A549 (cell line): ENCODE measurements around the gene STAG3. TPM values are rescaled to one million over a fixed set of nuclear protein-coding genes. Genes with fewer than 3 reads are reported as not detected.

Experiments used
- ATAC-seq, 2 experiments: fragments of 200-7000 bp in 1 of 2; fragments of >200 bp in 1 of 2; cut with Nextera tagmentation in 1 of 2; cut with Tn5 transposase in 1 of 2; 3 replicates each; pipeline versions ENCODE4 v1.8.0 to v1.9.1; 2018 to 2020; ENCODE audit warnings: mild to moderate bottlenecking in 1 of 2, moderate library complexity in 1 of 2
- CTCF ChIA-PET: fragments of 300-600 bp; sonication (Branson Sonifier 250); formaldehyde crosslinking; extraction: SDS; loops from one replicate; lab custom pipeline; 2021; ENCODE audit warnings: antibody characterized with exemption, inconsistent platforms; lab: Yijun Ruan, JAX
- POLR2A ChIA-PET: fragments of 350-600 bp; formaldehyde crosslinking; extraction: SDS; loops from one replicate; lab custom pipeline; 2021; ENCODE audit warnings: antibody characterized with exemption, inconsistent platforms; lab: Yijun Ruan, JAX
- DNase-seq, 2 experiments: peaks; one replicate each; pipeline versions ENCODE4 v3.0.0 to v3.0.0-alpha.2; 2011 to 2016; ENCODE audit warnings: low read depth in 1 of 2, low spot score in 1 of 2
- FAIRE-seq: peaks from 2 replicates; lab custom pipeline; 2011; peaks lifted over from hg19 to GRCh38; lab: Jason Lieb, UNC
- H3K27ac ChIP-seq, 2 experiments: fragments of >200 bp; sonication (Bioruptor Twin); formaldehyde crosslinking; 3 replicates each; pipeline ENCODE4 v1.5.1; 2016 to 2017
- H3K4me1 ChIP-seq: fragments of >200 bp; sonication (Bioruptor Twin); formaldehyde crosslinking; 3 replicates; pipeline ENCODE4 v1.6.1; 2016
- H3K4me2 ChIP-seq: fragments of >200 bp; sonication (Bioruptor Twin); formaldehyde crosslinking; 3 replicates; pipeline ENCODE4 v1.6.1; 2016
- H3K4me3 ChIP-seq: fragments of >200 bp; sonication (Bioruptor Twin); formaldehyde crosslinking; 3 replicates; pipeline ENCODE4 v1.5.1; 2016
- H3K9me3 ChIP-seq: fragments of >200 bp; sonication (Bioruptor Twin); formaldehyde crosslinking; 3 replicates; pipeline ENCODE4 v1.6.1; 2016
- CBX2 ChIP-seq: fragments of 200-600 bp; sonication (generic); IDR thresholded peaks from 2 replicates; pipeline ENCODE4 v1.6.1; 2016; ENCODE audit warnings: low read depth, mild to moderate bottlenecking, borderline replicate concordance
- CBX8 ChIP-seq: fragments of 200-600 bp; sonication (generic); IDR thresholded peaks from 2 replicates; pipeline ENCODE4 v1.6.1; 2016
- EHF ChIP-seq: fragments of 250-450 bp; sonication (Bioruptor Pico); IDR thresholded peaks from 2 replicates; pipeline ENCODE4 v1.5.0; 2020; ENCODE audit warnings: mild to moderate bottlenecking
- EP300 ChIP-seq, 2 experiments: fragments of >200 bp; sonication (Bioruptor Twin); formaldehyde crosslinking; IDR thresholded peaks; 2 replicates in 1 of 2; 3 replicates in 1 of 2; pipeline ENCODE4 v1.6.1; 2016 to 2017
- ESRRA ChIP-seq: fragments of 150-350 bp; IDR thresholded peaks from 2 replicates; pipeline ENCODE4 v1.6.1; 2014; ENCODE audit warnings: mild to moderate bottlenecking, low read length, borderline replicate concordance
- FOSB ChIP-seq: fragments of 250-450 bp; sonication (Bioruptor Pico); IDR thresholded peaks from 2 replicates; pipeline ENCODE4 v1.5.0; 2020; ENCODE audit warnings: mild to moderate bottlenecking, moderate library complexity
- FOSL2 ChIP-seq, 2 experiments: fragments of 450-650 bp in 1 of 2; fragments of >200 bp in 1 of 2; sonication (Bioruptor Twin) in 1 of 2; formaldehyde crosslinking; IDR thresholded peaks; 2 replicates each; pipeline versions ENCODE4 v1.5.0 to v1.6.1; 2016 to 2020; ENCODE audit warnings: mild to moderate bottlenecking in 1 of 2, moderate library complexity in 1 of 2
- FOXS1 ChIP-seq: fragments of 250-450 bp; sonication (Bioruptor Pico); IDR thresholded peaks from 2 replicates; pipeline ENCODE4 v1.5.0; 2020; ENCODE audit warnings: mild to moderate bottlenecking, moderate library complexity
- HEYL ChIP-seq: fragments of 250-450 bp; sonication (Bioruptor Pico); IDR thresholded peaks from 2 replicates; pipeline ENCODE4 v1.8.0; 2021; ENCODE audit warnings: mild to moderate bottlenecking, moderate library complexity
- HOXA7 ChIP-seq: fragments of 250-450 bp; sonication (Bioruptor Pico); IDR thresholded peaks from 2 replicates; pipeline ENCODE4 v1.5.0; 2020; ENCODE audit warnings: mild to moderate bottlenecking, moderate library complexity
- HOXB5 ChIP-seq: fragments of 250-450 bp; sonication (Bioruptor Pico); IDR thresholded peaks from 2 replicates; pipeline ENCODE4 v1.5.0; 2020; ENCODE audit warnings: mild to moderate bottlenecking, moderate library complexity
- JUNB ChIP-seq: fragments of >200 bp; sonication (Bioruptor Twin); formaldehyde crosslinking; IDR thresholded peaks from 2 replicates; pipeline ENCODE4 v1.6.1; 2016
- KDM5A ChIP-seq: fragments of 200-600 bp; sonication (generic); IDR thresholded peaks from 2 replicates; pipeline ENCODE4 v1.6.1; 2016; ENCODE audit warnings: antibody characterized with exemption, mild to moderate bottlenecking
- NFE2L2 ChIP-seq: fragments of 150-350 bp; conservative IDR thresholded peaks from 2 replicates; pipeline ENCODE4 v1.6.1; 2014; ENCODE audit warnings: low read length
- PHF8 ChIP-seq: fragments of 200-600 bp; sonication (generic); IDR thresholded peaks from 2 replicates; pipeline ENCODE4 v1.6.1; 2016; ENCODE audit warnings: low read depth, mild to moderate bottlenecking, antibody characterized with exemption, moderate library complexity, borderline replicate concordance
- POLR2AphosphoS2 ChIP-seq: conservative IDR thresholded peaks from 2 replicates; pipeline ENCODE4 v1.6.1; 2012; ENCODE audit warnings: low read length, improper control_type of control experiment, inconsistent platforms
- RARB ChIP-seq: fragments of 250-450 bp; sonication (Bioruptor Pico); IDR thresholded peaks from 2 replicates; pipeline ENCODE4 v1.8.0; 2021; ENCODE audit warnings: mild to moderate bottlenecking, moderate library complexity
- USF2 ChIP-seq: fragments of 450-650 bp; IDR thresholded peaks from 2 replicates; pipeline ENCODE4 v1.6.1; 2014; ENCODE audit warnings: antibody characterized with exemption
- ZC3H11A ChIP-seq: fragments of 450-650 bp; IDR thresholded peaks from 2 replicates; pipeline ENCODE4 v1.6.1; 2014; ENCODE audit warnings: antibody characterized with exemption, mild to moderate bottlenecking
- ZFP36 ChIP-seq: fragments of 450-650 bp; IDR thresholded peaks from 2 replicates; pipeline ENCODE4 v1.6.1; 2014; ENCODE audit warnings: borderline replicate concordance; ENCODE audit not compliant: partially characterized antibody
- WGBS: methylation state at CpG from one replicate; pipeline ENCODE4 v1.1.6; 2017; ENCODE audit errors: missing lambda C conversion rate; 5-methylcytosine and 5-hydroxymethylcytosine counted together
- polyA plus RNA-seq, 4 experiments: library from polyadenylated mRNA; depleted of rRNA in 3 of 4; stranded (reverse); fragments of >200 nt; fragmentation: RNase III in 1 of 4; extraction: RNeasy Plus Mini Kit Qiagen cat#74134 plus additional on column Dnase treatment in 1 of 4; gene quantifications; 2 replicates in 3 of 4; 3 replicates in 1 of 4; pipeline ENCODE4 v1.2.3, GENCODE V29; 2011 to 2017
- TF ChIP-seq, protein P1 (sequence below): fragments of 150-350 bp; IDR thresholded peaks from 2 replicates; pipeline ENCODE4 v1.6.1; 2014; ENCODE audit warnings: low read depth, mild to moderate bottlenecking, low read length
- TF ChIP-seq, protein P2 (sequence below): fragments of 250-450 bp; sonication (Bioruptor Pico); IDR thresholded peaks from 2 replicates; pipeline ENCODE4 v1.5.0; 2021; ENCODE audit warnings: mild to moderate bottlenecking, moderate library complexity, borderline replicate concordance
- TF ChIP-seq, protein P3 (sequence below): fragments of >200 bp; sonication (Bioruptor Twin); formaldehyde crosslinking; IDR thresholded peaks from 2 replicates; pipeline ENCODE4 v1.6.1; 2016
- TF ChIP-seq, protein P4 (sequence below): IDR thresholded peaks from 2 replicates; pipeline ENCODE4 v1.6.1; 2012

The STAG3 gene
- polyA plus RNA-seq, 2 of the 4 experiments (the other 2 are of a cell fraction), result 0.25 to 0.50 TPM

GRCh38 chr7:100153708-100154535 lies 23.8 kb upstream of the STAG3 start:
- POLR2A ChIA-PET, result interaction anchor here (0.7 kb wide), 1 partner anchor 39 kb away, joined by 3 read pairs; no protein-coding TSS in a partner anchor
- H3K9me3 ChIP-seq, result no peaks in the 10 kb centered on the region
- ATAC-seq (no peak), FAIRE-seq (no peak), DNase-seq (no peak)
- TF ChIP-seq KDM5A, result no peak
- TF ChIP-seq, protein P1, sequence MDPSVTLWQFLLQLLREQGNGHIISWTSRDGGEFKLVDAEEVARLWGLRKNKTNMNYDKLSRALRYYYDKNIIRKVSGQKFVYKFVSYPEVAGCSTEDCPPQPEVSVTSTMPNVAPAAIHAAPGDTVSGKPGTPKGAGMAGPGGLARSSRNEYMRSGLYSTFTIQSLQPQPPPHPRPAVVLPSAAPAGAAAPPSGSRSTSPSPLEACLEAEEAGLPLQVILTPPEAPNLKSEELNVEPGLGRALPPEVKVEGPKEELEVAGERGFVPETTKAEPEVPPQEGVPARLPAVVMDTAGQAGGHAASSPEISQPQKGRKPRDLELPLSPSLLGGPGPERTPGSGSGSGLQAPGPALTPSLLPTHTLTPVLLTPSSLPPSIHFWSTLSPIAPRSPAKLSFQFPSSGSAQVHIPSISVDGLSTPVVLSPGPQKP, result no peak
- TF ChIP-seq FOXS1 (CRISPR knock-in tag), result no peak
- no peak for TF ChIP-seq HOXA7
- TF ChIP-seq JUNB, result no peak
- no peak for TF ChIP-seq PHF8
- TF ChIP-seq, protein P2, sequence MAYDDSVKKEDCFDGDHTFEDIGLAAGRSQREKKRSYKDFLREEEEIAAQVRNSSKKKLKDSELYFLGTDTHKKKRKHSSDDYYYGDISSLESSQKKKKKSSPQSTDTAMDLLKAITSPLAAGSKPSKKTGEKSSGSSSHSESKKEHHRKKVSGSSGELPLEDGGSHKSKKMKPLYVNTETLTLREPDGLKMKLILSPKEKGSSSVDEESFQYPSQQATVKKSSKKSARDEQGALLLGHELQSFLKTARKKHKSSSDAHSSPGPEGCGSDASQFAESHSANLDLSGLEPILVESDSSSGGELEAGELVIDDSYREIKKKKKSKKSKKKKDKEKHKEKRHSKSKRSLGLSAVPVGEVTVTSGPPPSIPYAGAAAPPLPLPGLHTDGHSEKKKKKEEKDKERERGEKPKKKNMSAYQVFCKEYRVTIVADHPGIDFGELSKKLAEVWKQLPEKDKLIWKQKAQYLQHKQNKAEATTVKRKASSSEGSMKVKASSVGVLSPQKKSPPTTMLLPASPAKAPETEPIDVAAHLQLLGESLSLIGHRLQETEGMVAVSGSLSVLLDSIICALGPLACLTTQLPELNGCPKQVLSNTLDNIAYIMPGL, result no peak
- no peak for TF ChIP-seq USF2
- no peak for TF ChIP-seq FOSL2 (IDR thresholded peaks at IDR 0.05)
- no peak for TF ChIP-seq FOSL2 (CRISPR knock-in tag; IDR thresholded peaks at IDR 0.05)
- TF ChIP-seq ZFP36, result no peak
- no peak for TF ChIP-seq NFE2L2
- no peak for TF ChIP-seq RARB
- no peak for TF ChIP-seq ESRRA
- TF ChIP-seq, protein P3, sequence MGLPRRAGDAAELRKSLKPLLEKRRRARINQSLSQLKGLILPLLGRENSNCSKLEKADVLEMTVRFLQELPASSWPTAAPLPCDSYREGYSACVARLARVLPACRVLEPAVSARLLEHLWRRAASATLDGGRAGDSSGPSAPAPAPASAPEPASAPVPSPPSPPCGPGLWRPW, result no peak
- no peak for TF ChIP-seq EP300 (IDR thresholded peaks at IDR 0.05)
- TF ChIP-seq HOXB5, result no peak
- no peak for TF ChIP-seq EHF (CRISPR knock-in tag)
- no peak for TF ChIP-seq ZC3H11A
- 76% methylated on average over 16 of the region's 16 CpGs for WGBS
- H3K27ac ChIP-seq, result no peak overlapping the region
- H3K4me2 ChIP-seq, result no peak overlapping the region
- peaks cover 43% of the 10 kb centered on the region for H3K4me1 ChIP-seq
- no peak overlapping the region for H3K4me3 ChIP-seq
- CTCF ChIA-PET, result interaction anchor here (23.1 kb wide), 1 partner anchor 20 kb away, joined by 245 read pairs; no protein-coding TSS in a partner anchor

DNA sequence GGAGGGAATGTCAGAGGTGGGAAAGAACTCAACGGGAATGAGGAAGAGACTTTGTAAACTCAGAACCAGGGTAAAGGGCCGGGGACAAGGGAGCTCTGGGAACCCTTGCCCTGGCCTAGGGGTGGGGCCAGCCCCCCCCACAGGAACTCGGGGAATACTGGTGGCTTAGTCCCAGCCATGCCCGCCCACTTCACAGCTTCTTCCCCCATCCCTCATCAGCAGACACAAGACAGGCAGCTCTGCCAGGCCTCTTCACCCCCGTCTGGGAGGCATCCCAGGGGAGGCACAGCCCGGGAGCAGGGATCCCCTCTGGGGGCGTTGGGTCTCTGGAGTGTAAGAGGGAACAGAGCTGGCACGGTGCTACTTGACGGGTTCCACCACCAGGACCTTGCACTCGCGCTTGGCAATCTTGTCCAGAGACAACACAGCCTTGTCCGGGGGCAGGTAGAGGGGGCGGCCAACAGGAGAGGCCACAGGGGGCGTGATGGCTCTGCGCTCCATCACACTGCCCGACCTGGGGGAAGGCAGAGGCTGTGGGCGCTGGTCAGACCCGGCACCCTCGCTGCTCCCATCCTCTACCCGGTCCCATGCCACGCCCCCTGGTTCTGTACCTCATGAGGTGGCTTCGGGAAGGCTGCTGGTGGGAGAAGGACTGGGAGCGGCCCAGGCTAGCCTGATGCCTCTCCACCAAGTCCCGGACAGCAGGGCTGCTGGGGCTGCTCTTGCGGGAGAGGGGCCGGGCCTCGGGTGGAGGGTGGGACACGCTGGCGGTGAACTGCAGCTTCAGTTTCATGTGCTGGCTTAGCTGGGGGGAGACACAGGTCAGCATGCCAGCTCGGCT lies 22.8 kb upstream of the STAG3 start:
- DNase-seq, result no peak
- no peak overlapping the region for H3K27ac ChIP-seq
- WGBS, result 70% methylated on average over 14 of the region's 30 CpGs
- TF ChIP-seq, protein P4, sequence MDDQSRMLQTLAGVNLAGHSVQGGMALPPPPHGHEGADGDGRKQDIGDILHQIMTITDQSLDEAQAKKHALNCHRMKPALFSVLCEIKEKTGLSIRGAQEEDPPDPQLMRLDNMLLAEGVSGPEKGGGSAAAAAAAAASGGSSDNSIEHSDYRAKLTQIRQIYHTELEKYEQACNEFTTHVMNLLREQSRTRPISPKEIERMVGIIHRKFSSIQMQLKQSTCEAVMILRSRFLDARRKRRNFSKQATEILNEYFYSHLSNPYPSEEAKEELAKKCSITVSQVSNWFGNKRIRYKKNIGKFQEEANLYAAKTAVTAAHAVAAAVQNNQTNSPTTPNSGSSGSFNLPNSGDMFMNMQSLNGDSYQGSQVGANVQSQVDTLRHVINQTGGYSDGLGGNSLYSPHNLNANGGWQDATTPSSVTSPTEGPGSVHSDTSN, result no peak
- TF ChIP-seq EHF (CRISPR knock-in tag), result no peak
- TF ChIP-seq CBX2, result no peak
- TF ChIP-seq FOSB (CRISPR knock-in tag), result no peak
- no peak for TF ChIP-seq CBX8
- TF ChIP-seq POLR2AphosphoS2, result no peak
- TF ChIP-seq USF2, result no peak
- no peak for TF ChIP-seq HEYL (CRISPR knock-in tag)
- TF ChIP-seq, all 56 proteins: peak for 0
- Histone ChIP-seq H3K4me3 (no peak overlapping the region), H3K4me2 (no peak overlapping the region), H3K9me3 (no peaks in the 10 kb centered on the region), H3K4me1 (peaks cover 45% of the 10 kb centered on the region)
- POLR2A ChIA-PET, result interaction anchor here (0.5 kb wide), 1 partner anchor 9 kb away, joined by 4 read pairs; no protein-coding TSS in a partner anchor
- no peak for ATAC-seq
- no peak for FAIRE-seq
- CTCF ChIA-PET, result interaction anchor here (0.8 to 23.1 kb wide), 4 partner anchors 21 to 310 kb away, joined by 3 to 245 read pairs (median 4); no protein-coding TSS in a partner anchor
